ENCODE measurements around the gene SYNDIG1. TPM values are rescaled to one million over a fixed set of nuclear protein-coding genes. Genes with fewer than 3 reads are reported as not detected.
"Not testable (repeated sequence)": the region's sequence is repeated elsewhere in the genome, so short reads cannot be mapped to it uniquely, and the experiment has no call there.

SYNDIG1 gene
- total RNA-seq, 1 donor from 2014 or later = 0.49 TPM

DNA sequence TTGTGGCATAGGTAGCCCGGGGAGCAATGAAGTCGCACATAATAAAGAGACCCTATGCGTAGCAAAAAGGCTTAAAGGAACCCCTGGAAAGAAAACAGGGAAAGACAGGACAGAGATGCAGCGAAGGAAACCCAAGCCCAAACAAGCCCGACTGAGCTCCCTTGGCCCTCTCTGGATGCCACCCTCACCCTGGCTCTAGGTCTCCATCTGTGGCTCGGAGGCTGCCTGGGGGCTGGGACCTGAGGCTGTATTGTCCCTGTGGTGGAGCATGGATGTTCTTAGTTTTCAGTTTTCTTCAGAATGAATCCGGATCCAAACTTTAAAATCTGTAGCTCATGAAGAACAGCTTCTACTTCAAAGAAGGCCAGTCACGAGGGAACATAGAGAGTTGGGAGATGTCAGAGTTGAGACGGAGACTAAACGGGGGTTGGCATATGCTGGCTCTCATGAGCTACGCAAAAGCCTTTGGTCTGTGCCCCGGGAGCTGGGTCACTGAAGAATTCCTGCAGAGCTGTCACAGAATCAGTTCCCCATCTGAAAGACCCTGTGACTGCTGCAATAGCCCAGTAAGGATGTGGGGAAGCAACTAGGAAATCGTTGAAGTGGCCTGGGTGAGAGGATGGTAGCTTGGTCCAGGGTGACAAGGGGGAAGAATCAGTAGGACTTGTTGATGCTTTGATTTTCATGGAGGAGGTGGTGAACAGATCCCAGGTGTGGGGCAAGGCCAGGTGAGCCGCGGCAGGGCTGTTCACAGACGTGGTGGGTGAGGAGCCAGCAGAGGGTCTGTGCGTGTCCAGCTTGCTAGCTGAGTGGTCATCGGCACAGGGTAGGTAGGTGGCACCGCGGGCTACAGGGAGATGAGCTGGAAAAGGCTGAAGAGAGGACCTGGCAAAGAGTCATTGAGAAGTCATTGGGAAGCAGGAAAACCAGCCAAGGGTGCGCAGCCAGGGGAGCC, 35.2 kb downstream of the SYNDIG1 start:
- no peaks in the 10 kb centered on the region for H3K9me3 Mint-ChIP-seq
- H3K4me3 Mint-ChIP-seq = no peak overlapping the region
- H3K36me3 Mint-ChIP-seq (ENCODE audit: low read depth) = no peaks in the 10 kb centered on the region
- H3K27ac Mint-ChIP-seq (ENCODE audit: unreplicated experiment) = no peak overlapping the region
- H3K27me3 Mint-ChIP-seq (ENCODE audit: low read depth) = peaks cover 3% of the 10 kb centered on the region
- TF ChIP-seq, protein P1, sequence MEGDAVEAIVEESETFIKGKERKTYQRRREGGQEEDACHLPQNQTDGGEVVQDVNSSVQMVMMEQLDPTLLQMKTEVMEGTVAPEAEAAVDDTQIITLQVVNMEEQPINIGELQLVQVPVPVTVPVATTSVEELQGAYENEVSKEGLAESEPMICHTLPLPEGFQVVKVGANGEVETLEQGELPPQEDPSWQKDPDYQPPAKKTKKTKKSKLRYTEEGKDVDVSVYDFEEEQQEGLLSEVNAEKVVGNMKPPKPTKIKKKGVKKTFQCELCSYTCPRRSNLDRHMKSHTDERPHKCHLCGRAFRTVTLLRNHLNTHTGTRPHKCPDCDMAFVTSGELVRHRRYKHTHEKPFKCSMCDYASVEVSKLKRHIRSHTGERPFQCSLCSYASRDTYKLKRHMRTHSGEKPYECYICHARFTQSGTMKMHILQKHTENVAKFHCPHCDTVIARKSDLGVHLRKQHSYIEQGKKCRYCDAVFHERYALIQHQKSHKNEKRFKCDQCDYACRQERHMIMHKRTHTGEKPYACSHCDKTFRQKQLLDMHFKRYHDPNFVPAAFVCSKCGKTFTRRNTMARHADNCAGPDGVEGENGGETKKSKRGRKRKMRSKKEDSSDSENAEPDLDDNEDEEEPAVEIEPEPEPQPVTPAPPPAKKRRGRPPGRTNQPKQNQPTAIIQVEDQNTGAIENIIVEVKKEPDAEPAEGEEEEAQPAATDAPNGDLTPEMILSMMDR (conservative IDR thresholded peaks at IDR 0.05) = no peak
- DNase-seq (ENCODE audit: low read depth, low spot score) = no peak
- H3K4me1 Mint-ChIP-seq = peaks cover 9% of the 10 kb centered on the region

DNA sequence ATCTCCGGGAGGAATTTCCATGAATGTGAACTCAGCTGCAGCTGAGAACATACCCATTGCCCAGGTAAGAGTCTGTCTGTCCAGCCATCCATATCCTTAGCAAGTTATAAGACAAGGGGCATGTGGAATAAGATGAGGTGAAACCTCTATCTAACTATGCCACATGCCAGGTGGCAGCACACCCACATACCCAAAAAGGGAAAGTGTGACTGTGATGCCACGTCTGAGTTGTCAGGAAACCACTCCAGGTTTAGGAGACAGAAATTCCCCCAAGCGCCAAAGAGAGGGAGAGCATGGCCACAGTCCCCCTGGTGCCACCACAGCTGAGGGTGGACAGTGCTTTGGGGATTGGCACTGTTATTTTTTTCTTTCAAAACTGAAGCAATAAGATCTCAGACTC, 36.7 kb downstream of the SYNDIG1 start:
- Mint-ChIP-seq H3K4me1 (peaks cover 9% of the 10 kb centered on the region), H3K27me3 (ENCODE audit: low read depth) (peaks cover 3% of the 10 kb centered on the region), H3K9me3 (no peaks in the 10 kb centered on the region), H3K27ac (ENCODE audit: unreplicated experiment) (no peak overlapping the region), H3K4me3 (no peak overlapping the region), H3K36me3 (ENCODE audit: low read depth) (no peaks in the 10 kb centered on the region)
- TF ChIP-seq, protein P1 (conservative IDR thresholded peaks at IDR 0.05) = no peak
- no peak for DNase-seq (ENCODE audit: low read depth, low spot score)

DNA sequence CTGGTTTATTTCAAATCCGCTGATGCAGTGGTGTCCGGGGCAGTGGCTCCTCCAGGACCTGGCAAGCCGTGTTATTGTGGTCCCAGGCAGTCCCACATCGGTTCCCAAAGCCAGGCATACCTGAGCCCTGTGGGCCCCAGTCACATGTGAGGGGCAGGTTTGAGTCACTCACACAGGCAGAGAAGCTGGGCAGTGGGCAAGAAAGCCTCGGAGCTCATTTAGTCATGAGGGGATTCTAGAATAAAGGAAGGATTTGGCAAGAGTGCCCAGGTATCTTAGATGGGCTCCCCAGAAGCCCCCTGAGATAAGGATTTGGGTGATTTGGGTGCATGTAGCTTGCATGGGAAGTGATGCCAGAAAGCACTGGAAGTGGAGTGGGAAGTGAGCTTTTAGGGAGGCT, 37.3 kb downstream of the SYNDIG1 start:
- Mint-ChIP-seq H3K27ac (ENCODE audit: unreplicated experiment) (no peak overlapping the region), H3K9me3 (no peaks in the 10 kb centered on the region), H3K36me3 (ENCODE audit: low read depth) (no peaks in the 10 kb centered on the region), H3K4me3 (no peak overlapping the region), H3K27me3 (ENCODE audit: low read depth) (peaks cover 3% of the 10 kb centered on the region), H3K4me1 (peaks cover 9% of the 10 kb centered on the region)
- TF ChIP-seq, protein P1 (conservative IDR thresholded peaks at IDR 0.05) = no peak
- DNase-seq (ENCODE audit: low read depth, low spot score) = no peak

DNA sequence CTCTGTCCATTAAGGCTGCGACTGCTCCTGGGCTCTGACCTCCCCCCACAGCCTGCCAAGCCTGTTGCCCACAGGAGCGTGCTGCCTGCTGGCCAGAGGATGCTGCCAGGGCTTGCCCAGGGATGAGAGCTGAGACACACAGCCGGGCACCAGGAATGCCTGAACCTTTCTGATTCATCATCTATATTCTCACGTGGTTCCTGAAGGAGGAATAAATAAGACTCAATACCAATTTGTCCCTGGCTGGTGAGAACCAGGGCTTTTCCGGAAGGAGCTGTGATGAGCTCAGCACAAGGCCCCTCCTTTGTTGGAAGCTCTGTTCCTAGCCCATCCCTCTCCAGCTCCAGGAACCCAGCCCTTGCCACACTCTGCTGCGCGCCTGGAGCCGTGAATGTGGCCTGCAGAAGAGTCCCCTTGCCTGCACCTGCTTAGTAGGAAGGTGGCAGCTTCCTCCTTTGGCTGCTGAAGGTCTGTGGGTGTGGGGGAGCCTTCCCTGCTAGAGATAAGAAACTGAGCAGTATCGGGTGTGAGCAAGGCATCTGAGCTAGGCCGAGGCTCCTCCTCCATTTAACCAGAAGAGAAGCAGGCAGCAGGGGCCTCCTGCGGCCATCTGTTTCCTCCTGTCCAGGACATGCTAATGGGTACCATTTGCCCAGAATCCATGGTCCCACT, 37.9 kb downstream of the SYNDIG1 start:
- Mint-ChIP-seq H3K36me3 (ENCODE audit: low read depth) (no peaks in the 10 kb centered on the region), H3K27me3 (ENCODE audit: low read depth) (peaks cover 3% of the 10 kb centered on the region), H3K27ac (ENCODE audit: unreplicated experiment) (no peak overlapping the region), H3K4me1 (peaks cover 9% of the 10 kb centered on the region), H3K4me3 (no peak overlapping the region), H3K9me3 (no peaks in the 10 kb centered on the region)
- no peak for DNase-seq (ENCODE audit: low read depth, low spot score)
- TF ChIP-seq, protein P1 (conservative IDR thresholded peaks at IDR 0.05) = no peak

DNA sequence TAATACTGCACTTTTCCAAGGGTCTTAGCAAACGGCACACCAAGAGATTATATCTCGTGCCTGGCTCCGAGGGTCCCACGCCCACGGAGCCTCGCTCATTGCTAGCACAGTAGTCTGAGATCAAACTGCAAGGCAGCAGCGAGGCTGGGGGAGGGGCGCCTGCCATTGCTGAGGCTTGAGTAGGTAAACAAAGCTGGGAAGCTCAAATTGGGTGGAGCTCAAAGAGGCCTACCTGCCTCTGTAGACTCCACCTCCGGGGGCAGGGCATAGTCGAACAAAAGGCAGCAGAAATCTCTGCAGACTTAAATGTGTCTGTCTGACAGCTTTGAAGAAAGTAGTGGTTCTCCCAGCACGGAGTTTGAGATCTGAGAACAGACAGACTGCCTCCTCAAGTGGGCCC, 43.0 kb downstream of the SYNDIG1 start:
- H3K27ac Mint-ChIP-seq (ENCODE audit: unreplicated experiment); H3K4me3 Mint-ChIP-seq; H3K27me3 Mint-ChIP-seq (ENCODE audit: low read depth); H3K4me1 Mint-ChIP-seq; H3K36me3 Mint-ChIP-seq (ENCODE audit: low read depth); DNase-seq (ENCODE audit: low read depth, low spot score); H3K9me3 Mint-ChIP-seq: not testable (repeated sequence)

DNA sequence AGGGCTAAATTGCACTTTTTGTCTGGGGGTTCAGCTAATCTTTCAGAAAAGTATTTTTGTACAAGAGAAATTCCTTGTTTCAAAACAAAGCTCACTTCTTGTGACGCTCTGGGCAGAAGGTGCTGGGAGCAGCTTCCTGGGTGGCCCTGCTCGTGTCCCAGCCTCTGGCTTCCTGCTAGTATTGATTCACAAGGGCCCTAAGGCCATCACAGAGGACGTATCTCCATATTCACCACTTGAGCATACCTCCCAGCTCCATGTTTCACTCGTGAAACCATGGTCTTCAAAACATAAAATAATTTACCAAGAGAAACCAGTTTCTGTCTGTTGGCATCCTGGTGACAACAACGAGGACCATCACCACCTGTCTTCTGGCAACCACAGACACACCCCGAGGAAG, 49.1 kb downstream of the SYNDIG1 start:
- Mint-ChIP-seq H3K4me3 (no peak overlapping the region), H3K9me3 (peaks cover 4% of the 10 kb centered on the region), H3K27me3 (ENCODE audit: low read depth) (peaks cover 5% of the 10 kb centered on the region), H3K36me3 (ENCODE audit: low read depth) (no peaks in the 10 kb centered on the region), H3K27ac (ENCODE audit: unreplicated experiment) (no peak overlapping the region), H3K4me1 (peaks cover under 1% of the 10 kb centered on the region)
- DNase-seq (ENCODE audit: low read depth, low spot score) = no peak
- TF ChIP-seq, protein P1 (conservative IDR thresholded peaks at IDR 0.05) = no peak
